ENCODE results near the gene GPX3.

GPX3 gene

GRCh38 chr5:151071848-151072629 lies 51.6 kb downstream of the GPX3 start:
- in situ Hi-C loops (cut with MboI; ENCODE audit: low pct_unique_long_range_greater_than_20kb, low sequenced_read_pairs, unreplicated experiment) = no loop called here
- no peak for DNase-seq (ENCODE audit: low spot score)
- TF ChIP-seq CTCF (IDR thresholded peaks at IDR 0.05; ENCODE audit: extremely low read depth, insufficient read depth, missing control alignments) = no peak

- in situ Hi-C loops (cut with MboI; ENCODE audit: low pct_unique_long_range_greater_than_20kb, low sequenced_read_pairs, unreplicated experiment) = no loop called here
- no peak for DNase-seq (ENCODE audit: low spot score)
- no peak for TF ChIP-seq CTCF (IDR thresholded peaks at IDR 0.05; ENCODE audit: extremely low read depth, insufficient read depth, missing control alignments)
These were observed 52.2 kb downstream of the GPX3 start for GRCh38 chr5:151072630-151073025.

GRCh38 chr5:151073280-151073679 lies 52.9 kb downstream of the GPX3 start:
- in situ Hi-C loops (cut with MboI; ENCODE audit: low pct_unique_long_range_greater_than_20kb, low sequenced_read_pairs, unreplicated experiment) = no loop called here
- no peak for TF ChIP-seq CTCF (IDR thresholded peaks at IDR 0.05; ENCODE audit: extremely low read depth, insufficient read depth, missing control alignments)
- DNase-seq (ENCODE audit: low spot score) = no peak

GRCh38 chr5:151074557-151074956 lies 54.2 kb downstream of the GPX3 start:
- DNase-seq (ENCODE audit: low spot score) = no peak
- TF ChIP-seq CTCF (IDR thresholded peaks at IDR 0.05; ENCODE audit: extremely low read depth, insufficient read depth, missing control alignments) = no peak
- in situ Hi-C loops (cut with MboI; ENCODE audit: low pct_unique_long_range_greater_than_20kb, low sequenced_read_pairs, unreplicated experiment) = no loop called here

GRCh38 chr5:151075698-151076331 lies 55.4 kb downstream of the GPX3 start:
- DNase-seq (ENCODE audit: low spot score) = no peak
- TF ChIP-seq CTCF (IDR thresholded peaks at IDR 0.05; ENCODE audit: extremely low read depth, insufficient read depth, missing control alignments) = no peak
- in situ Hi-C loops (cut with MboI; ENCODE audit: low pct_unique_long_range_greater_than_20kb, low sequenced_read_pairs, unreplicated experiment) = no loop called here

DNA sequence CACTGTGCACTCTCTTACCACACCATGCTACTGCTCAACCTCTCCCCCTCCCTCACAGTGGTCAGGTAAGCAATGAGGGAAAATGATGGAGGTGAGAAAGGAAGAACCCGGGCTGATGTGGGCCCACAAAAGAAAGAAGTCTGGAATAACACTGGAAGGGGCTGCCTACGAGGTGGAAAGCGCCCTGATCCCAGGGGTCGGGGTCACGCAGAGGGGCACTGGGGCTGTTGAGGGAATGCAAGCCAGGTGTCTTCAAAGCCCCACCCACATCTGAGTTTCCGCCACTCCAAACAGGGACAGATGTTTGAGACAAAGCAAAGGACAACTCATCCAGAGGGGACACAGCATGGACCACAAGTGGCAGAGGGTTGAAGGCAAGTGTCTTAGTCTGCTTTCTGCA lies 56.2 kb downstream of the GPX3 start:
- no peak for DNase-seq (ENCODE audit: low spot score)
- in situ Hi-C loops (cut with MboI; ENCODE audit: low pct_unique_long_range_greater_than_20kb, low sequenced_read_pairs, unreplicated experiment) = no loop called here
- no peak for TF ChIP-seq CTCF (IDR thresholded peaks at IDR 0.05; ENCODE audit: extremely low read depth, insufficient read depth, missing control alignments)
